HCT116 (cell line): ENCODE results near the gene CDH23. TPM values are rescaled to one million over a fixed set of nuclear protein-coding genes. Genes with fewer than 3 reads are reported as not detected.

Source experiments
- ATAC-seq: fragments of 200-7000 bp; cut with Tn5 transposase; 2 replicates; pipeline ENCODE4 v1.9.1; 2020; ENCODE audit warnings: mild to moderate bottlenecking, moderate library complexity
- BruUV-seq: library from RNA; stranded (reverse); fragments of 400-500 nt; replicated peaks from 2 replicates; lab custom pipeline; 2021; lab: Mats Ljungman, UMichigan
- CTCF ChIA-PET: fragments of 300-600 bp; sonication (Branson Sonifier 250); formaldehyde crosslinking; loops from one replicate; lab custom pipeline; 2021; ENCODE audit warnings: antibody characterized with exemption; lab: Charles Lee
- POLR2A ChIA-PET: fragments of 300-600, 350-600 bp; sonication (Branson Sonifier 250); formaldehyde crosslinking; loops from one replicate; lab custom pipeline; 2021; ENCODE audit warnings: antibody characterized with exemption; lab: Charles Lee
- RAD21 ChIA-PET, 2 experiments: fragments of 300-600 bp; sonication (Branson Sonifier 250); formaldehyde crosslinking; loops; one replicate each; lab custom pipeline; 2023; ENCODE audit warnings: low total read pairs in 2 of 2; ENCODE audit not compliant: uncharacterized antibody in 2 of 2, unreplicated experiment in 2 of 2, low non-redundant PET in 1 of 2; lab: Charles Lee
- DNase-seq: peaks from one replicate; pipeline ENCODE4 v3.0.0-alpha.2; 2010; ENCODE audit warnings: low read depth, low spot score
- H2AFZ ChIP-seq: fragments of 200-600 bp; shearing (Covaris generic), sonication (generic); 2 replicates; pipeline ENCODE4 v1.6.1; 2017; ENCODE audit warnings: low read depth, mixed run types, mixed read lengths, antibody characterized with exemption, low read length; ENCODE audit not compliant: poor library complexity, severe bottlenecking
- H3K27ac ChIP-seq: 2 replicates; pipeline ENCODE4 v1.5.1; 2012; ENCODE audit warnings: low read depth, low read length
- H3K27me3 ChIP-seq: fragments of 200-600 bp; sonication (generic); 2 replicates; pipeline ENCODE4 v1.6.1; 2016; ENCODE audit warnings: mixed run types, low read length, mixed read lengths; ENCODE audit not compliant: insufficient read depth
- H3K36me3 ChIP-seq, 2 experiments: fragments of 200-500 bp in 1 of 2; fragments of 200-600 bp in 1 of 2; sonication (Bioruptor generic) in 1 of 2; sonication (generic) in 1 of 2; 2 replicates each; pipeline versions ENCODE4 v1.5.1 to v1.6.1; 2014 to 2016; ENCODE audit warnings: low read length in 2 of 2, inconsistent platforms in 1 of 2, mixed read lengths in 1 of 2, mixed run types in 1 of 2; ENCODE audit not compliant: insufficient read depth in 2 of 2, control insufficient read depth in 1 of 2
- H3K4me1 ChIP-seq, 2 experiments: fragments of 200-600 bp in 1 of 2; sonication (generic) in 1 of 2; 2 replicates each; pipeline versions ENCODE4 v1.5.1 to v1.6.1; 2012 to 2017; ENCODE audit warnings: low read length in 2 of 2, inconsistent platforms in 1 of 2, mild to moderate bottlenecking in 1 of 2, mixed read lengths in 1 of 2, mixed run types in 1 of 2, moderate library complexity in 1 of 2; ENCODE audit not compliant: insufficient read depth in 2 of 2, control insufficient read depth in 1 of 2
- H3K4me2 ChIP-seq: fragments of 200-600 bp; sonication (generic); 2 replicates; pipeline ENCODE4 v1.6.1; 2017; ENCODE audit warnings: mixed run types, low read length, mixed read lengths
- H3K4me3 ChIP-seq, 2 experiments: fragments of 200-600 bp in 1 of 2; sonication (generic) in 1 of 2; replicated peaks in 1 of 2; 2 replicates each; pipeline ENCODE4 v1.5.1; 2011 to 2016; ENCODE audit warnings: low read length in 2 of 2, control low read depth in 1 of 2, low read depth in 1 of 2, mild to moderate bottlenecking in 1 of 2, mixed read lengths in 1 of 2, mixed run types in 1 of 2
- H3K79me2 ChIP-seq: fragments of 200-600 bp; sonication (generic); 2 replicates; pipeline ENCODE4 v1.6.1; 2017; ENCODE audit warnings: mild to moderate bottlenecking, mixed run types, low read length, moderate library complexity, mixed read lengths; ENCODE audit not compliant: insufficient read depth
- H3K9ac ChIP-seq: fragments of 200-600 bp; sonication (generic); 2 replicates; pipeline ENCODE4 v1.6.1; 2016; ENCODE audit warnings: low read length, mixed read lengths
- H3K9me2 ChIP-seq: fragments of 200-600 bp; sonication (generic), shearing (Covaris generic); 2 replicates; pipeline ENCODE4 v1.6.1; 2017; ENCODE audit warnings: mixed run types, mild to moderate bottlenecking, moderate library complexity; ENCODE audit not compliant: insufficient read depth
- H3K9me3 ChIP-seq, 2 experiments: fragments of 200-500 bp in 1 of 2; fragments of 200-600 bp in 1 of 2; sonication (Bioruptor generic) in 1 of 2; sonication (generic) in 1 of 2; 2 replicates each; pipeline ENCODE4 v1.6.1; 2014 to 2017; ENCODE audit warnings: low read length in 2 of 2, mixed read lengths in 2 of 2, inconsistent platforms in 1 of 2, low read depth in 1 of 2, mild to moderate bottlenecking in 1 of 2, mixed run types in 1 of 2, moderate library complexity in 1 of 2; ENCODE audit not compliant: control insufficient read depth in 1 of 2, insufficient read depth in 1 of 2
- H4K20me1 ChIP-seq: fragments of 200-600 bp; sonication (generic), shearing (Covaris generic); 2 replicates; pipeline ENCODE4 v1.6.1; 2017; ENCODE audit warnings: mixed run types, mild to moderate bottlenecking, moderate library complexity; ENCODE audit not compliant: insufficient read depth
- ATF3 ChIP-seq: IDR thresholded peaks from 2 replicates; pipeline ENCODE4 v1.6.1; 2012
- CBX3 ChIP-seq: IDR thresholded peaks from 2 replicates; pipeline ENCODE4 v1.6.1; 2012; ENCODE audit warnings: low read depth
- CEBPB ChIP-seq: IDR thresholded peaks from 2 replicates; pipeline ENCODE4 v1.6.1; 2012; ENCODE audit warnings: low read depth
- EGR1 ChIP-seq: IDR thresholded peaks from 2 replicates; pipeline ENCODE4 v1.6.1; 2012; ENCODE audit warnings: low read depth
- ELF1 ChIP-seq: IDR thresholded peaks from 2 replicates; pipeline ENCODE4 v1.6.1; 2012; ENCODE audit warnings: low read depth, borderline replicate concordance
- EZH2 ChIP-seq: fragments of 200-600 bp; sonication (generic); IDR thresholded peaks from 2 replicates; pipeline ENCODE4 v1.6.1; 2017; ENCODE audit warnings: antibody characterized with exemption, mixed run types
- FOSL1 ChIP-seq: IDR thresholded peaks from 2 replicates; pipeline ENCODE4 v1.6.1; 2012; ENCODE audit warnings: low read depth
- JUND ChIP-seq: IDR thresholded peaks from 2 replicates; pipeline ENCODE4 v1.6.1; 2012
- POLR2A ChIP-seq: IDR thresholded peaks from 2 replicates; pipeline ENCODE4 v1.7.0; 2011; ENCODE audit warnings: borderline replicate concordance; ENCODE audit not compliant: insufficient read depth, insufficient read length; ENCODE audit errors: extremely low read depth
- RAD21 ChIP-seq: IDR thresholded peaks from 2 replicates; pipeline ENCODE4 v1.6.1; 2012; ENCODE audit warnings: low read depth, mild to moderate bottlenecking
- REST ChIP-seq: IDR thresholded peaks from 2 replicates; pipeline ENCODE4 v1.6.1; 2012; ENCODE audit warnings: low read depth
- SRF ChIP-seq: IDR thresholded peaks from 2 replicates; pipeline ENCODE4 v1.6.1; 2012; ENCODE audit warnings: low read depth
- TCF7L2 ChIP-seq: IDR thresholded peaks from 2 replicates; pipeline ENCODE4 v1.7.0; 2011; ENCODE audit warnings: borderline replicate concordance, inconsistent platforms; ENCODE audit not compliant: insufficient read depth, insufficient read length; ENCODE audit errors: extremely low read depth
- ZFX ChIP-seq: fragments of 450-650 bp; IDR thresholded peaks from 2 replicates; pipeline ENCODE4 v1.6.1; 2017
- intact Hi-C: fragments of 100-400 bp; cut with micrococcal nuclease; formaldehyde crosslinking; loops from 2 replicates; pipeline ENCODE4 v1.10.0; 2022
- total RNA-seq: library from RNA; stranded (reverse); gene quantifications from one replicate; pipeline ENCODE4 v1.2.1, GENCODE V29; 2021; ENCODE audit not compliant: unreplicated experiment
- TF ChIP-seq, protein P1 (sequence below): IDR thresholded peaks from 2 replicates; pipeline ENCODE4 v1.6.1; 2012

The CDH23 gene
- total RNA-seq, 1 experiment from 2014 or later = not detected

GRCh38 chr10:71610651-71611050 lies 213.9 kb downstream of the CDH23 start:
- H3K27ac ChIP-seq = no peak overlapping the region

DNA sequence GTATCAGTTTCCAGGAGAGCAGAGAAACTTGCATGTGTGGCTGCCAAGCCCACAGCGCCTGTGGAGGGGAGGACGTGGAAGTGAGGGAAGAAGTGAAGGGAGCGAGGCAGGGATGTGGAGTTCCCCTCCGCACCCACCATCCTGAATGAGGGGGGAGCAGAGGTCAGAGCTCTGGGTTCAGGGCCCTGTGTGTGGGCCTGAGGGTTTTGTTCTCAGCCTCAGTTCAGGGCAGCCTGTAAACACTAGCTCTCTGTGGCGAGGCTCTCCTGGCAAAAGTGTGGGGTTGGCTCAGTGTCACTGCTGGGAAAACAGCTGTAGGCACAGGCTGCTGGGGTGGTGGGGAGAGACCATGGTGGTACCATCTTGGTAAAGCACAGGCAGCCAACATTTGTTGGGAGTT lies 214.4 kb downstream of the CDH23 start:
- no peaks in the 10 kb centered on the region for H3K27me3 ChIP-seq
- ChIA-PET CTCF (interaction anchor here (0.7 to 3.2 kb wide), 3 partner anchors 41 to 198 kb away, joined by 3 to 12 read pairs (median 5); no protein-coding TSS in a partner anchor), RAD21 (no interaction called here), POLR2A (no interaction called here)
- H2AFZ ChIP-seq = no peak overlapping the region
- no TSS peak for BruUV-seq
- H3K79me2 ChIP-seq = no peaks in the 10 kb centered on the region
- DNase-seq (no peak), ATAC-seq (no peak)
- no peaks in the 10 kb centered on the region for H3K9me3 ChIP-seq
- no peak overlapping the region for H3K4me3 ChIP-seq
- no peaks in the 10 kb centered on the region for H3K9me2 ChIP-seq
- no peak overlapping the region for H3K4me2 ChIP-seq
- no peak overlapping the region for H3K27ac ChIP-seq
- H3K4me1 ChIP-seq = peaks cover 5 to 24% of the 10 kb centered on the region in 2 experiments
- no peaks in the 10 kb centered on the region for H3K36me3 ChIP-seq
- no peak overlapping the region for H3K9ac ChIP-seq
- intact Hi-C loops = no loop called here
- no peaks in the 10 kb centered on the region for H4K20me1 ChIP-seq
- no peak for TF ChIP-seq FOSL1
- no peak for TF ChIP-seq CEBPB
- no peak for TF ChIP-seq CBX3
- no peak for TF ChIP-seq EZH2
- no peak for TF ChIP-seq SRF
- TF ChIP-seq POLR2A = no peak
- no peak for TF ChIP-seq RAD21
- no peak for TF ChIP-seq ATF3
- TF ChIP-seq REST = no peak
- no peak for TF ChIP-seq EGR1
- TF ChIP-seq, protein P1, sequence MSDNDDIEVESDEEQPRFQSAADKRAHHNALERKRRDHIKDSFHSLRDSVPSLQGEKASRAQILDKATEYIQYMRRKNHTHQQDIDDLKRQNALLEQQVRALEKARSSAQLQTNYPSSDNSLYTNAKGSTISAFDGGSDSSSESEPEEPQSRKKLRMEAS = no peak
- no peak for TF ChIP-seq TCF7L2
- no peak for TF ChIP-seq ZFX

More at GRCh38 chr10:71610651-71611050, 213.9 kb downstream of the CDH23 start:
- no peak for DNase-seq
- H3K4me1 ChIP-seq = peaks cover 5 to 24% of the 10 kb centered on the region in 2 experiments
- ChIA-PET POLR2A (no interaction called here), CTCF (interaction anchor here (0.7 to 3.2 kb wide), 4 partner anchors 13 to 197 kb away, joined by 3 to 12 read pairs (median 8); no protein-coding TSS in a partner anchor)
- no peaks in the 10 kb centered on the region for H3K79me2 ChIP-seq
- H3K9me2 ChIP-seq = no peaks in the 10 kb centered on the region
- no peak overlapping the region for H3K9ac ChIP-seq
- no peaks in the 10 kb centered on the region for H3K27me3 ChIP-seq
- H4K20me1 ChIP-seq = no peaks in the 10 kb centered on the region
- no peak for ATAC-seq
- no TSS peak for BruUV-seq
- no peak overlapping the region for H2AFZ ChIP-seq
- intact Hi-C loops = no loop called here
- no peaks in the 10 kb centered on the region for H3K36me3 ChIP-seq
- no peaks in the 10 kb centered on the region for H3K9me3 ChIP-seq
- no peak overlapping the region for H3K4me2 ChIP-seq
- TF ChIP-seq CEBPB (no peak), ELF1 (no peak), JUND (no peak), ATF3 (no peak), FOSL1 (no peak)
- TF ChIP-seq, all 23 proteins: peak for 0
- RAD21 ChIA-PET = no interaction called here
- H3K4me3 ChIP-seq = no peak overlapping the region
